Right atrium auricular region (tissue), 2 donors: ENCODE data around the gene SOX6. TPM values are rescaled to one million over a fixed set of nuclear protein-coding genes. Genes with fewer than 3 reads are reported as not detected.

ENCODE experiments used
- DNase-seq: peaks from one replicate; pipeline ENCODE4 v3.0.0-alpha.2; 2019; ENCODE audit warnings: low spot score
- H3K27ac ChIP-seq, 2 donors: fragments of 200-600 bp; sonication (generic); 1 replicate in 1 of 2; 2 replicates in 1 of 2; pipeline ENCODE4 v1.5.1; 2016 to 2019
- H3K27me3 ChIP-seq, 2 donors: fragments of 200-600 bp; sonication (generic); one replicate each; pipeline versions ENCODE4 v1.5.1 to v1.6.0; 2017 to 2019
- H3K36me3 ChIP-seq: fragments of 200-600 bp; sonication (generic); one replicate; pipeline ENCODE4 v1.5.1; 2016
- H3K4me1 ChIP-seq, 2 donors: fragments of 200-600 bp; sonication (generic); one replicate each; pipeline versions ENCODE4 v1.5.1 to v1.6.0; 2017 to 2019
- H3K4me3 ChIP-seq, 2 donors: fragments of 200-600 bp; sonication (generic); 1 replicate in 1 of 2; 2 replicates in 1 of 2; pipeline ENCODE4 v1.5.1; 2017 to 2019; ENCODE audit warnings: mild to moderate bottlenecking in 1 of 2, moderate library complexity in 1 of 2
- H3K9me3 ChIP-seq, 2 donors: fragments of 200-600 bp; sonication (generic); one replicate each; pipeline ENCODE4 v1.5.1; 2019
- CTCF ChIP-seq, 2 donors: fragments of 200-600 bp; sonication (generic); IDR thresholded peaks; one replicate each; pipeline ENCODE4 v1.5.1; 2019; ENCODE audit warnings: antibody characterized with exemption in 2 of 2
- total RNA-seq, 2 donors: library from RNA; depleted of rRNA; stranded (reverse); fragments of >200 nt; gene quantifications; one replicate each; pipeline ENCODE4 v1.1.0, GENCODE V29; 2016

SOX6 gene
- total RNA-seq, 2 donors from 2014 or later, result 13.5 to 14.3 TPM

- no peak for TF ChIP-seq CTCF (IDR thresholded peaks at IDR 0.05)
- H3K9me3 ChIP-seq, result no peaks in the 10 kb centered on the region
- DNase-seq, result no peak
- no peaks in the 10 kb centered on the region for H3K27me3 ChIP-seq
- no peaks in the 10 kb centered on the region for H3K4me1 ChIP-seq
- no peak overlapping the region for H3K4me3 ChIP-seq
- no peaks in the 10 kb centered on the region for H3K36me3 ChIP-seq
- H3K27ac ChIP-seq, result no peak overlapping the region
These were observed 197.8 kb downstream of the SOX6 start for GRCh38 chr11:16158426-16158994.

GRCh38 chr11:16157327-16157726 is 199.0 kb downstream of the SOX6 start:
- no peaks in the 10 kb centered on the region for H3K9me3 ChIP-seq
- H3K27me3 ChIP-seq, result no peaks in the 10 kb centered on the region
- no peak overlapping the region for H3K27ac ChIP-seq
- H3K36me3 ChIP-seq, result no peaks in the 10 kb centered on the region
- H3K4me3 ChIP-seq, result no peak overlapping the region
- TF ChIP-seq CTCF (IDR thresholded peaks at IDR 0.05), result no peak
- no peak for DNase-seq
- H3K4me1 ChIP-seq, result no peaks in the 10 kb centered on the region

GRCh38 chr11:16155448-16155847 is 200.9 kb downstream of the SOX6 start:
- no peak for TF ChIP-seq CTCF (IDR thresholded peaks at IDR 0.05)
- Histone ChIP-seq H3K4me1 (no peaks in the 10 kb centered on the region), H3K9me3 (no peaks in the 10 kb centered on the region), H3K27me3 (no peaks in the 10 kb centered on the region), H3K27ac (no peak overlapping the region), H3K4me3 (no peak overlapping the region), H3K36me3 (no peaks in the 10 kb centered on the region)
- no peak for DNase-seq

GRCh38 chr11:16154715-16155396 is 201.5 kb downstream of the SOX6 start:
- no peaks in the 10 kb centered on the region for H3K4me1 ChIP-seq
- no peak for TF ChIP-seq CTCF (IDR thresholded peaks at IDR 0.05)
- DNase-seq, result no peak
- no peaks in the 10 kb centered on the region for H3K27me3 ChIP-seq
- no peaks in the 10 kb centered on the region for H3K9me3 ChIP-seq
- no peaks in the 10 kb centered on the region for H3K36me3 ChIP-seq
- no peak overlapping the region for H3K27ac ChIP-seq
- no peak overlapping the region for H3K4me3 ChIP-seq

- Histone ChIP-seq H3K4me1 (no peaks in the 10 kb centered on the region), H3K27me3 (no peaks in the 10 kb centered on the region), H3K9me3 (no peaks in the 10 kb centered on the region), H3K4me3 (no peak overlapping the region), H3K27ac (no peak overlapping the region), H3K36me3 (no peaks in the 10 kb centered on the region)
- no peak for TF ChIP-seq CTCF (IDR thresholded peaks at IDR 0.05)
- no peak for DNase-seq
These were observed 202.4 kb downstream of the SOX6 start for GRCh38 chr11:16153951-16154350.

- Histone ChIP-seq H3K27me3 (no peaks in the 10 kb centered on the region), H3K4me3 (no peak overlapping the region), H3K36me3 (no peaks in the 10 kb centered on the region), H3K4me1 (peaks cover 0 to 10% of the 10 kb centered on the region in 2 donors), H3K27ac (no peak overlapping the region), H3K9me3 (no peaks in the 10 kb centered on the region)
- no peak for DNase-seq
- no peak for TF ChIP-seq CTCF (IDR thresholded peaks at IDR 0.05)
These were observed 205.2 kb downstream of the SOX6 start for GRCh38 chr11:16151138-16151537.
